Measurements from ENCODE around the gene TMEM19. TPM values are rescaled to one million over a fixed set of nuclear protein-coding genes. Genes with fewer than 3 reads are reported as not detected.

Gene TMEM19
- total and polyA plus RNA-seq, 2 experiments from 2014 or later, result 6.5 to 14.1 TPM

GRCh38 chr12:71732357-71732712, 46.5 kb downstream of the TMEM19 start (continued):
- TF ChIP-seq ZNF462 (CRISPR knock-in tag; IDR thresholded peaks at IDR 0.05) (no peak), REST (IDR thresholded peaks at IDR 0.05; ENCODE audit: unreplicated experiment) (no peak), ETS1 (IDR thresholded peaks at IDR 0.05) (no peak), ZNF114 (CRISPR knock-in tag; IDR thresholded peaks at IDR 0.05) (no peak), JUNB (IDR thresholded peaks at IDR 0.05; ENCODE audit: unreplicated experiment) (no peak), ZNF331 (CRISPR knock-in tag; IDR thresholded peaks at IDR 0.05; ENCODE audit: low read depth) (no peak)
